SU-DHL-6 (cell line): ENCODE data around the gene PAQR3.

Experiments
- H2AFZ ChIP-seq: fragments of 200-600 bp; sonication (generic); 2 replicates; pipeline ENCODE4 v1.6.1; 2014; ENCODE audit warnings: low read depth, mild to moderate bottlenecking, moderate library complexity, mixed read lengths, antibody characterized with exemption, low read length; ENCODE audit not compliant: severe bottlenecking
- H3F3A ChIP-seq: fragments of 200-600 bp; shearing (Covaris generic); 2 replicates; pipeline ENCODE4 v1.6.0; 2016; ENCODE audit warnings: antibody characterized with exemption, mild to moderate bottlenecking; ENCODE audit not compliant: insufficient read depth
- H3K27ac ChIP-seq: fragments of 200-600 bp; sonication (generic); 2 replicates; pipeline ENCODE4 v1.5.1; 2016; ENCODE audit warnings: low read depth, mild to moderate bottlenecking, low read length, moderate library complexity, mixed read lengths
- H3K27me3 ChIP-seq: fragments of 200-600 bp; sonication (generic), shearing (Covaris generic); 2 replicates; pipeline ENCODE4 v1.6.0; 2014; ENCODE audit warnings: mild to moderate bottlenecking, low read length
- H3K36me3 ChIP-seq: fragments of 200-600 bp; sonication (generic); 2 replicates; pipeline ENCODE4 v1.6.1; 2014; ENCODE audit warnings: mild to moderate bottlenecking, low read length, mixed read lengths
- H3K4me2 ChIP-seq: fragments of 300-600, 200-600 bp; shearing (Covaris generic), sonication (generic); 2 replicates; pipeline ENCODE4 v1.6.0; 2014; ENCODE audit warnings: low read length, low read depth, mild to moderate bottlenecking; ENCODE audit not compliant: poor library complexity, severe bottlenecking
- H3K4me3 ChIP-seq: fragments of 200-600 bp; sonication (generic); 2 replicates; pipeline ENCODE4 v1.5.1; 2014; ENCODE audit warnings: antibody characterized with exemption, low read length, mild to moderate bottlenecking, mixed read lengths; ENCODE audit not compliant: insufficient read depth, poor library complexity, severe bottlenecking
- H3K79me2 ChIP-seq: fragments of 200-600 bp; sonication (generic); 2 replicates; pipeline ENCODE4 v1.6.1; 2014; ENCODE audit warnings: mild to moderate bottlenecking, low read length, moderate library complexity; ENCODE audit not compliant: insufficient read depth
- H3K9ac ChIP-seq: fragments of 200-600 bp; sonication (generic); 2 replicates; pipeline ENCODE4 v1.7.0; 2014; ENCODE audit warnings: mild to moderate bottlenecking, low read length
- H3K9me2 ChIP-seq: fragments of 200-600 bp; sonication (generic); replicated peaks from 2 replicates; pipeline ENCODE4 v1.6.1; 2014; ENCODE audit warnings: low read length; ENCODE audit not compliant: insufficient read depth
- H3K9me3 ChIP-seq: fragments of 200-600 bp; sonication (generic); 2 replicates; pipeline ENCODE4 v1.6.1; 2014; ENCODE audit warnings: low read length, mixed read lengths; ENCODE audit not compliant: insufficient read depth
- H4K20me1 ChIP-seq: fragments of 200-600 bp; sonication (generic); 2 replicates; pipeline ENCODE4 v1.6.1; 2014; ENCODE audit warnings: low read depth, mild to moderate bottlenecking, antibody characterized with exemption, low read length, moderate library complexity, mixed read lengths
- EZH2phosphoT487 ChIP-seq: fragments of 200-600 bp; sonication (generic), shearing (Covaris generic); conservative IDR thresholded peaks from 2 replicates; pipeline ENCODE4 v1.6.1; 2018; ENCODE audit warnings: mild to moderate bottlenecking, antibody characterized with exemption, low read length, moderate library complexity, mixed read lengths
- TF ChIP-seq, protein P1 (sequence below): fragments of 200-600 bp; sonication (generic); IDR thresholded peaks from one replicate; pipeline ENCODE4 v1.5.1; 2017; ENCODE audit warnings: antibody characterized with exemption, mild to moderate bottlenecking, low read length, moderate library complexity; ENCODE audit not compliant: insufficient read depth, poor library complexity, severe bottlenecking

Gene PAQR3

DNA sequence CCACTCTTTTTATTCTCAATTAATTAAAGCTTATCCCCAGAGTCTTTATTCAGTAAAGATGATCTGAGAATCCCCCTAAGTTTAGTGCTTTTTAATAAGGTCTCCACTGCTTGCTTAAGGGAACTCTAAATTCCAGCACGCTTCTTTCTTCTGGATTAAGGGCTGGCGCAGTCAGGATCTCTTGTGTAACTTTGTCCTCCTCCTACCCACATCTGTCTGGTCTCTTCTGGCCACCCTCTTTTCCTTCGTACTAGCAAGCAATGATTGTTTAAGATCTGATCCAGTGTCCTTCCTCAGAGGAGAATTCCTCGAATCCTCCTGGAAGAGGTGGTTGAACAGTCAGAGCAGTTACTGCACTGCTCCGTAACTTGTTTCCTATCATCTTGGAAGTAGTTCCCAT is 14.0 kb upstream of the PAQR3 start:
- TF ChIP-seq, protein P1, sequence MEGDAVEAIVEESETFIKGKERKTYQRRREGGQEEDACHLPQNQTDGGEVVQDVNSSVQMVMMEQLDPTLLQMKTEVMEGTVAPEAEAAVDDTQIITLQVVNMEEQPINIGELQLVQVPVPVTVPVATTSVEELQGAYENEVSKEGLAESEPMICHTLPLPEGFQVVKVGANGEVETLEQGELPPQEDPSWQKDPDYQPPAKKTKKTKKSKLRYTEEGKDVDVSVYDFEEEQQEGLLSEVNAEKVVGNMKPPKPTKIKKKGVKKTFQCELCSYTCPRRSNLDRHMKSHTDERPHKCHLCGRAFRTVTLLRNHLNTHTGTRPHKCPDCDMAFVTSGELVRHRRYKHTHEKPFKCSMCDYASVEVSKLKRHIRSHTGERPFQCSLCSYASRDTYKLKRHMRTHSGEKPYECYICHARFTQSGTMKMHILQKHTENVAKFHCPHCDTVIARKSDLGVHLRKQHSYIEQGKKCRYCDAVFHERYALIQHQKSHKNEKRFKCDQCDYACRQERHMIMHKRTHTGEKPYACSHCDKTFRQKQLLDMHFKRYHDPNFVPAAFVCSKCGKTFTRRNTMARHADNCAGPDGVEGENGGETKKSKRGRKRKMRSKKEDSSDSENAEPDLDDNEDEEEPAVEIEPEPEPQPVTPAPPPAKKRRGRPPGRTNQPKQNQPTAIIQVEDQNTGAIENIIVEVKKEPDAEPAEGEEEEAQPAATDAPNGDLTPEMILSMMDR, result no peak
- TF ChIP-seq EZH2phosphoT487, result no peak
- no peaks in the 10 kb centered on the region for H3K9me3 ChIP-seq
- H3K9ac ChIP-seq, result no peak overlapping the region
- H3K79me2 ChIP-seq, result no peaks in the 10 kb centered on the region
- no peaks in the 10 kb centered on the region for H3K27me3 ChIP-seq
- H2AFZ ChIP-seq, result no peak overlapping the region
- no peak overlapping the region for H3K4me2 ChIP-seq
- no peak overlapping the region for H3K4me3 ChIP-seq
- no peak overlapping the region for H3K27ac ChIP-seq
- no peaks in the 10 kb centered on the region for H4K20me1 ChIP-seq
- no peaks in the 10 kb centered on the region for H3K9me2 ChIP-seq
- H3K36me3 ChIP-seq, result no peaks in the 10 kb centered on the region
- H3F3A ChIP-seq, result no peaks in the 10 kb centered on the region

- no peaks in the 10 kb centered on the region for H3K9me2 ChIP-seq
- H3F3A ChIP-seq, result no peaks in the 10 kb centered on the region
- no peak overlapping the region for H3K4me2 ChIP-seq
- TF ChIP-seq, protein P1, result peak; percentile 30
- TF ChIP-seq EZH2phosphoT487, result no peak
- no peak overlapping the region for H3K4me3 ChIP-seq
- H2AFZ ChIP-seq, result no peak overlapping the region
- no peaks in the 10 kb centered on the region for H3K9me3 ChIP-seq
- H3K9ac ChIP-seq, result no peak overlapping the region
- H3K27ac ChIP-seq, result no peak overlapping the region
- H4K20me1 ChIP-seq, result no peaks in the 10 kb centered on the region
- H3K27me3 ChIP-seq, result no peaks in the 10 kb centered on the region
- H3K36me3 ChIP-seq, result no peaks in the 10 kb centered on the region
- H3K79me2 ChIP-seq, result no peaks in the 10 kb centered on the region
Measured at GRCh38 chr4:78951862-78952472, 12.7 kb upstream of the PAQR3 start.

- H3F3A ChIP-seq, result no peaks in the 10 kb centered on the region
Measured at GRCh38 chr4:78949735-78950134, 10.5 kb upstream of the PAQR3 start.

More at GRCh38 chr4:78949735-78950134, 10.5 kb upstream of the PAQR3 start:
- Histone ChIP-seq H3K4me2 (no peak overlapping the region), H3K27ac (no peak overlapping the region), H2AFZ (no peak overlapping the region), H3K4me3 (no peak overlapping the region), H3K9me2 (no peaks in the 10 kb centered on the region), H3K36me3 (no peaks in the 10 kb centered on the region), H3K79me2 (no peaks in the 10 kb centered on the region), H3K9ac (no peak overlapping the region), H3K27me3 (no peaks in the 10 kb centered on the region), H4K20me1 (no peaks in the 10 kb centered on the region), H3K9me3 (no peaks in the 10 kb centered on the region)
- no peak for TF ChIP-seq EZH2phosphoT487
- TF ChIP-seq, protein P1, result no peak
